Head of caudate nucleus (tissue), 42 donors: Measurements from ENCODE around the gene IGFN1.

Experiments
- DNase-seq, 42 donors: peaks; one replicate each; pipeline versions ENCODE4 v3.0.0 to v3.0.0-alpha.2; 2020 to 2021; ENCODE audit warnings: mixed read lengths in 7 of 42
- intact Hi-C: fragments of 100-400 bp; cut with DNase I; formaldehyde crosslinking; loops from one replicate; pipeline ENCODE4 v1.15.0; 2022

Gene IGFN1

GRCh38 chr1:201190624-201191051 lies at the start of gene IGFN1:
Gene IGFN1, plus strand, starts transcription at chr1:201190824. Its CDS starts 2,470 bp downstream, at chr1:201193294.
- no peak for DNase-seq
- intact Hi-C loops = no loop called here

DNA sequence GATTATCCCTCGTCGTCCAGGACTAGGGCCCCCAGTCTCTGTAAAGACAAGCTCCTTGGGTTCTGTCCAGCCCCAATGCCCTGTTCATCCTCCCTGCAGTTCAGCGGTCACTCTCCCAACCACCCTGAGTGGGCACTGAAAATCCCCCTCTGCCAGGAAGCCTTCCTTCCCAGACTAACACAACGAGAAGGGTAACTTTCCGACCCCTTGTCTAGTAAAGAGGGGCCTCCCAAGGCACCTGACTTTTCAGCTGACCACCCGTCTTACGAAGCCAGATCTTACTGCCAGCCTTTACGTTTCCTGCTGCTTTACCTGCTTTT lies 49.7 kb upstream of the IGFN1 start:
- intact Hi-C loops = no loop called here
- no peak for DNase-seq

DNA sequence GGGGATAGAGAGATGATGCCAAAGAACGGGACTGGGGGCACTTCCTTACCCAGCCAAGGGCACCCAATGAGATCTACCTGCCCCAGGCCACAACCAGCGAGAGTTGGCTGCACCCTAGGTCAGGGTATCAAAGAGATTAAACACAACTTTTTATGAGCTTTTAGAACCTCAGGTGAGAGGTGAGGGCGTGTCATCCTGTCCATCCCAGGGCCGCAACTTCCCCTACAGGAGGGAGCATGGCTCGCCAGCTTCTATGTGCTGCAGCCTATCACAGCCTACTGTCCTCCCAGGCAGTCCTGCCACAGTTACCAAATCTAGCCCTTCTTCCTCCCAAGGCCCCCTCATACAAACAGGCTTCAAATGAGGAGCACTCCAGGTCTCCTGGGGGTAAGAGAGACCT lies 49.2 kb upstream of the IGFN1 start:
- no peak for DNase-seq
- intact Hi-C loops = no loop called here

DNA sequence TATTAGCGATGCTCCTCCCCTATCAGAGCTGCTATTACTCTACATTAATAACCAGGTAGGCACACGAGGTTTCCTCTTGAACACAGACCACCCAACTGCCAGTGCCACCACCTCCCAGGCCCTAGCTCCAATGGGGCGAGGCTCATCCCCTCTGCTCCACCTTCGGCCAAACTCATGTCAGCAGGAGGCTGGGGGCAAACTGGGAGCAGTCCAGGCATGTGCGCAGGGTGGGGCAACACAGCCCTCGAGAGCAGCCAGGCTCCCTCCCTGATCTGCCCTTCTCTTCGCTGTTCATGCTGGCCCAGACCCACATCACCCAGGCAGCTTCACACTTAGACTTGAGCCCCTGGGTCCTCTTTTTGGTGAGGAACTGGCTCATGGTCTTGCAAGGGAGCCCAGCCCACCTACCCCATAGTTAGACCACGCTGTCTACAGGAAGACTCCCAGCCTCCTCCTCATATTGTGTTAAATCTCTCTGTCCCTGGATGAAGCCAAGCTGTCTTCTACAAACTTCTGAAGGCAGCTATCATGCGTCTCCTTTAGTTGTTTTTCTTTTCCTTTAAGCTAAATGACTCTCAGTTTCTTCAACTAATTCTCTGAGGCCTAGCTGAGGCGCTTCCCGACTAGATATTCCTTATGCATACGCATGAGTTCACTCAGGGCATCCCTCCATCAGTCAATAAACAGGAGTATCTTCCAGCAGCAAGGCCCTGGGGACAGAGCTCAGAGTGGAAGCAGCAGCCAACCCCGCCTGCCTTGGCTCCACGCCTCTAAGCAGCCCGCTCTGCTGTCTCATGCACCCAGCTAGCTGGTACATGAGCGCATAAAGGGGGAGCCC lies 48.4 kb upstream of the IGFN1 start:
- intact Hi-C loops = no loop called here

DNA sequence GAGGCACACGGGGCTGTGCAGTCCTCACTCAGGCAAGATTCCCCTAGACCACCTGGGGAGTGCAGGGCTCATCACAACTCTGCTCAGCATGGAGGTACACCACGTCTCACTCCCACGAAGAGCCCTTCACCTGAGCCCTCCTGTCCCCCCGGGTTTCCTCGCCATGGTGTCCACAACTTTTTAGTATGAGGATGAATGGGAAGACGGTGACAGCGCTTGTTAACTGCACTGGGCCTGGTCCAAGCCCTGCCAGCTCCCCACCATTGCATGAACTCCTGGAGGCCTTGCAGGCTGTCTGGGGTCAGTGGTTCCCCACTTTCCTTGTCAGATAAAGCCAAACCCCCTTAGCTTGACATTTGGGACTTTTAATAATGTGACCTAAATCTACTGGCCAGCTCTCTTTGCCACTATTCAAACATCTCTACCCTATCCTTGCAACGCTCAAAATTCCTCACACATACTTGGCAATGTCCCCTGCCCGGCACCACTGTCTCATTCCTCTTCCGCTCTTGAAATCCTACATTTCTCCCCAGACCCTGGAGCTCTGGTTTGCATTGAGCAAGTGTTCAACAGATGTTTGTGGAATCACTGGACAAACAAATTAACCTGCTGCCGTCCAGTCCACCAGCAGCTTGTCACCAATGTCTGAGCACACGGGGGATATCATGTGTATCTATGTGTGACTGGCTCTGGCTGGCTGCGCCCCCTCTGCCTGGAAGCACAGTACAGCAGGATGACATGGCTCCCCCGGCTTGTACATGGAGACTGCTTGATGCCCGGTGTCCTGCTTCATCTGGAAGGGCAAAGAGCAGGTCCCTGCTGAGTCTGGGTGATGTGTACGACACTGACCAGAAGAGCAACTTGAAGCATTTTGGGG lies 47.5 kb upstream of the IGFN1 start:
- intact Hi-C loops = no loop called here
- DNase-seq = peak in 1 of 42 donors; percentile 13

More for the DNA sequence above, 48.4 kb upstream of the IGFN1 start:
- DNase-seq = peak in 6 of 42 donors; percentile 14 to 42 (median 22)

GRCh38 chr1:201143726-201144635 lies 46.6 kb upstream of the IGFN1 start:
- intact Hi-C loops = no loop called here
- DNase-seq = peak in 3 of 42 donors; percentile 25 to 30 (median 27)

DNA sequence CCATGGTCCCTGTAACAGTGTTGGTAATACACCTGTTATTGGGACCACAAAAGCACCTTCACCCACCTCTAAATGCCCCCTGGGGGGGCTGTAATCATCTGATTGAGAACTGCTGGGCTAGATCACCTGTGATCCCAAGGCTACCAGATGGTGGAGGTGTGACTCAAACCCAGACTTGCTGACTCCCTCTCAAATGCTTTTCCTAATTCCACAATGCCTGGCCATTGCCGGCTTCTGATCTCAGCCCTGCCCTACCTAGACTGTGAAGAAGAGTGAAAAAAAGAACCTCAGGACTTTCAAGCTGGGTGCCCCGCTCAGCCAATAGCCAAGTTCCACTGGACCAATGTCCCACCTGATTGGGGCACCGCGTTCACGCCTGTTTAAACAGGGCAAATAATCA lies 45.9 kb upstream of the IGFN1 start:
- DNase-seq = no peak
- intact Hi-C loops = no loop called here

GRCh38 chr1:201145132-201145531 lies 45.5 kb upstream of the IGFN1 start:
- intact Hi-C loops = no loop called here
- DNase-seq = no peak

- no peak for DNase-seq
- intact Hi-C loops = no loop called here
Measured at GRCh38 chr1:201145816-201146215, 44.8 kb upstream of the IGFN1 start.

DNA sequence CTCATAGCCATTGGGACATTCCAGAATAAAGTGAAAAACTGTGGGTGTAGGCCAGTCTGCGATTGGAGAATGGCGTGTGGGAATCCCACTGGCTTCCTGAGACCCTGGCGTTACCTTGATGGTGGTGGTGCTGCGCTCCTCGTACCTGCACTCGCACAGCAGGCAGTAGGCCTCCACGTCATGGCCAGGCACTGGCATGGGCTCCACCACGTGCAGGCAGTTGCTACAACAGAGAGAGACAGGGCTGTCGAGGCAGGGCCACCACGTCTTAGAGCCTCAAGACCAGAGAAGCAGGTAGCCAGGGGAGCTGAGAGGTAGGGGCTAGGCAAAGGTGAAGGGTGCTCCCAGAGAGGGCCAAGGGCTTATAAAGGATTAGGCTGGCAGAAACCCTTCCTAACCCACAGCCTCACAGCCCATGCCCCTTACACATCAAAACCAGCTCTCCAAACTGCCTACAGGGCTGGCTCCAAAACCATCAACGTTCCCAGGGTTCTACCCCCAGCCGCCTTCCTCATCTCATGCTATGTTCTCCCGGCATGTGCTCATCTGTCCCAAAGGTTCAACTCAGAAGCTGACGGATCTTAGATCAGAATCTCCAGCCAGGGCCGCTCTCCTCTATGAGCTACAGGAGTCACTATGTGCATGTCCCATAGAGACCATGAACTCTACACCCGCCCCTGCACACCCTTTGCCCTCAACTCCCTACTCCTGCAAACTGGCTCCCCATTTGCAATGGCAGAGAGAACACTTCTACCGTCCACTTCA lies 43.8 kb upstream of the IGFN1 start:
- intact Hi-C loops = no loop called here
- DNase-seq = peak in 1 of 42 donors; percentile 25

GRCh38 chr1:201147396-201148015 lies 43.1 kb upstream of the IGFN1 start:
- DNase-seq = peak in 1 of 42 donors; percentile 28
- intact Hi-C loops = no loop called here

DNA sequence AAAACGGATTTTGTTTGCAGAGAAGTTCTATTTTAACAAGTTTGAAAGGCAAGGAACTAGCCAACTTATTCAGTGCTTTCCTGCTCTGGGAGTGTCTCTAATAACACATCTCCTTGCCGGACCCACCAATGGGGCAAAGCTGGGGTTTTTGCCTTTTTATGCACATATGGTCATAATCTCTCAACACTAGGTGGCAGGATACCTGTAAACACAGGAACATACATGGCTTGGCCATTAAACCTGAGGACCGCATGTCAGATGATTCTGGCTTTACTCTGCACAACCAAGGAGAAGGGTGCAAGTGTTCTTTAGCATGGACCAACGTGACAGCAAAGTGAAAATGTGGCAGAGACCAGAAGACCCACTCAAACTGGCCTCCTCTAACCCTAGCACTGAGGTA lies 41.2 kb upstream of the IGFN1 start:
- DNase-seq = no peak
- intact Hi-C loops = no loop called here

DNA sequence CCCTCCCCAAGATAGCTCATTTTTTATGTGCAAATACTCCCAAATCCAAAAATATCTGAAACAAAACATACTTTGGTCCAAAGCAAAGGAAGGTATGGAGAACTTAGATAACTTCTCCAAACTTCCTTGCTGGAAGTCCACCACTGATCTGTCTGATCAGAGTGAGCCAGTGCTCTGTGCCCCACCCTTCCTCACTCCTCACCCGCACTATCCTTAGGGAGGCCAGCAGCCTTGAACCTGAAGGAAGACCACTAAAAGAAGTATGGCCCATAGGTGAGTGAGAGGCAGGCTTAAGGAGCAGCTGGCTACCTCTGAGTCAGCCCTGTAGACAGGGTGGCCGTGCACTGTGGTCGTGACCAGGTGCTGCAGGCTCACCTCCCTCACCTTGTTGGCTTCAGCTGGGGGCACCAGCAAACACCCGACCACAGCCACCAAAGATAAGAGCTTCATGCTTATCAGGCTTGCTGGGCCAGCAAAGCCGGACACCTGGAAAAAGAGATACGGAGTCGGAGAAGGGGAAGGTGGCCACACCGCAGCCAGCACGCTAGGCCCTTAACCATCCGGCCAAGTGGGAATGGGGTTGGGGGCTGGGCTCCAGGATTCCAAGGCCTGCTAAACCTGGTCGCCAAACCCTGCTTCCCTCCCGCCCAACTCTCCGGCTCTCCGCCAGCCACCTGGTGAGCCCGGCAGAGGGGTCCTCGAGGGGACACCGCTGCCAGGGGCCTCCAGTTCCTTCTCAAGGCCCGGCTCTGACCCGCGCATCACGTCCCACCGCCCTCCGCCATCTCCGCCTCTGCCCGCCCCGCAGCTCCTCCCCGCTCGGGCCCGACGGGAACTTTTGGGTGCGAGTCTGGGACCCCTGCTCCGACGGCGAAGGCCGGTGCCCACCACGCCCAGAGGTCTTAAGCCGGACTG lies 36.9 kb upstream of the IGFN1 start:
- DNase-seq = peak in 3 of 42 donors; percentile 19 to 41 (median 19)
- intact Hi-C loops = loop anchor here (2.0 kb wide), 1 partner anchor 17 kb away; no protein-coding TSS in a partner anchor

DNA sequence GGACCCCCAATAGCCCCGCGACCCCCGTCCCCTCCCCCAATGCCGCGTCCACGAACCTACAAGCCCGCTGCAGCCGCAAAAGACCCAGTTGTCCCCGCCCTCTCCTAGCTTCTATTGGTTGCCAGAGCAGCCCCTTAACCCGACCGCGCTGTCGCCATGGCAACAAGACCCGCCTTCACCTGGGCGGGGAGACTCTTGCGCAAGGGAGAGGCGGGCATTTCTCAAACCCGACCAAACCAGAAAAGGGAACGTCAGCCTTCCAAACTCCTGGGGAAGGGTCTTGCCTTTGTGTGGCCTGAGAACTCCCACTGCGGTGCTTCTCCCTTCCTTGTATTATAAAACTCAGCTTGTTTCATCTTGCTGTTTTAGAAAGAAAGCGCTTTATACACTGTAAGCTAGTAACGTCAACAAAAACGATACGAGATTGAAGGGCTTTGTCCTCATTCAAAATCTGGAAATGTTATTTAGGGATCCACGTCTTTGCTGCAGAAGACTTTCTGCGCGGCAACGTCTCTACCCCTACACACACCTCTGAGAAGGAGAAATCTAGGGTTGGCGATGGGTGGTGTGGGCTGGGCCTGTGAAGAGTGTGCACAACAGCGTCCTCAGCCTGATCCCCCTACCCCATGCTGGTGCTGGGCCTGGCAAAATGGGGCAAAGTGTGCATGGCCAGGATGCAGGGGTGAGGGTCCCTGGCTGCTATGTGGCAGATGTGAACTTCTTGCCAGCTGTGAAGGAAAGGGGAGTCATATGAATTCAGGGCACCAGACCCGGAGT lies 36.0 kb upstream of the IGFN1 start, which contains the start of gene TMEM9:
Gene TMEM9 (minus strand): TSS at position 86 of the 777 bp plus-strand sequence. CDS start 551 bp downstream, outside the sequence.
- intact Hi-C loops = loop anchor here (2.0 kb wide), 1 partner anchor 16 kb away; no protein-coding TSS in a partner anchor
- DNase-seq = peak; percentile 97 to 100 (median 99)

DNA sequence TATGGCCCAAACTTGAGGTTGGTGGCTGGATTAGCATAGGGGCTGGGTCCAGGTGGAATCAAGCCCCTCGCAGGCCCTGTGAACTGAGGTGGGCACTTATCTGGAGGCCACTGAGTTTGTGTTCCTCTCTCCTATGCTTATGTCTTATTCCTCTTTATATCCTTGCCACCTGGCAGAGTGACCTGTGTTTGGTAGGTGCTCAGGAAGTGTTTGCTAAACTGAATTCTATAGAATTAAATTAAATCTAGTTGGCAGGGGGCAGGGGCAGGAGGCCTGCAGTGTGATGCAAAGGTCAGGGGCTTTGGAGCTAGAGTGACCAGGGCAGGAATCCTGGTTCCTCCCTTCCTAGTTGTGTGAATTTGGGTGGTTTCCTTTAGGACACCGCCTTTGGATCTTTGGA lies 35.3 kb upstream of the IGFN1 start:
- intact Hi-C loops = loop anchor here (2.0 kb wide), 1 partner anchor 15 kb away; no protein-coding TSS in a partner anchor
- DNase-seq = no peak

GRCh38 chr1:201156346-201156745 lies 34.3 kb upstream of the IGFN1 start:
- intact Hi-C loops = no loop called here
- no peak for DNase-seq
